IMR-90 (cell line): ENCODE measurements around the gene TMUB2. TPM values are rescaled to one million over a fixed set of nuclear protein-coding genes. Genes with fewer than 3 reads are reported as not detected.

Experiments used
- ATAC-seq: fragments of 200-7000 bp; cut with Tn5 transposase; 2 replicates; pipeline ENCODE4 v1.9.1; 2020; ENCODE audit warnings: low read depth, mild to moderate bottlenecking, moderate library complexity
- BruUV-seq: library from RNA; stranded (reverse); fragments of 400-500 nt; replicated peaks from 2 replicates; lab custom pipeline; 2021; lab: Mats Ljungman, UMichigan
- CTCF ChIA-PET: fragments of 300-600 bp; formaldehyde crosslinking; extraction: SDS; loops from one replicate; lab custom pipeline; 2021; ENCODE audit warnings: antibody characterized with exemption; lab: Yijun Ruan, JAX
- POLR2A ChIA-PET: fragments of 300-600 bp; sonication (Branson Sonifier 250); formaldehyde crosslinking; loops from one replicate; lab custom pipeline; 2022; ENCODE audit warnings: antibody characterized with exemption; ENCODE audit not compliant: unreplicated experiment; lab: Charles Lee
- DNase-seq: peaks from one replicate; pipeline ENCODE4 v3.0.0; 2013
- H2AFZ ChIP-seq: replicated peaks from 2 replicates; pipeline ENCODE3; 2013; ENCODE audit warnings: low read length, mild to moderate bottlenecking; ENCODE audit not compliant: poor library complexity
- H2AK5ac ChIP-seq: 2 replicates; pipeline ENCODE4 v1.6.1; 2013; ENCODE audit warnings: low read depth, low read length, inconsistent platforms
- H2AK9ac ChIP-seq: replicated peaks from 2 replicates; pipeline ENCODE3; 2013; ENCODE audit warnings: mild to moderate bottlenecking, low read depth, low read length, moderate library complexity; ENCODE audit not compliant: poor library complexity
- H2BK120ac ChIP-seq: 2 replicates; pipeline ENCODE4 v1.6.1; 2013; ENCODE audit warnings: low read depth, low read length, inconsistent platforms
- H2BK15ac ChIP-seq: 3 replicates; pipeline ENCODE4 v1.6.1; 2013; ENCODE audit warnings: low read depth, low read length, inconsistent platforms
- H2BK20ac ChIP-seq: 2 replicates; pipeline ENCODE4 v1.6.1; 2013; ENCODE audit warnings: low read depth, mild to moderate bottlenecking, inconsistent platforms, low read length, moderate library complexity
- H2BK5ac ChIP-seq: 2 replicates; pipeline ENCODE4 v1.6.1; 2013; ENCODE audit warnings: mild to moderate bottlenecking, low read depth, low read length, inconsistent platforms; ENCODE audit not compliant: poor library complexity, severe bottlenecking
- H3K14ac ChIP-seq: replicated peaks from 2 replicates; pipeline ENCODE4 v1.6.1; 2013; ENCODE audit warnings: low read depth, low read length, inconsistent platforms
- H3K18ac ChIP-seq: 2 replicates; pipeline ENCODE4 v1.6.1; 2013; ENCODE audit warnings: low read depth, low read length, control low read depth
- H3K23ac ChIP-seq: 2 replicates; pipeline ENCODE4 v1.6.1; 2013; ENCODE audit warnings: low read depth, low read length, inconsistent platforms
- H3K27ac ChIP-seq: 2 replicates; pipeline ENCODE4 v1.5.1; 2013; ENCODE audit warnings: mild to moderate bottlenecking, control low read depth, low read length; ENCODE audit not compliant: insufficient read depth
- H3K27me3 ChIP-seq: 2 replicates; pipeline ENCODE4 v1.6.1; 2013; ENCODE audit warnings: low read length; ENCODE audit not compliant: control insufficient read depth, insufficient read depth
- H3K36me3 ChIP-seq: 2 replicates; pipeline ENCODE4 v1.6.1; 2013; ENCODE audit warnings: low read length, mixed read lengths; ENCODE audit not compliant: control insufficient read depth, insufficient read depth
- H3K4ac ChIP-seq: 2 replicates; pipeline ENCODE4 v1.6.1; 2013; ENCODE audit warnings: low read depth, low read length, inconsistent platforms
- H3K4me1 ChIP-seq: 2 replicates; pipeline ENCODE4 v1.6.1; 2013; ENCODE audit warnings: low read length, mixed read lengths; ENCODE audit not compliant: control insufficient read depth, insufficient read depth
- H3K4me2 ChIP-seq: 2 replicates; pipeline ENCODE4 v1.6.1; 2013; ENCODE audit warnings: low read depth, mild to moderate bottlenecking, control low read depth, low read length, moderate library complexity
- H3K4me3 ChIP-seq: 2 replicates; pipeline ENCODE4 v1.5.1; 2013; ENCODE audit warnings: low read depth, mild to moderate bottlenecking, control low read depth, low read length, moderate library complexity; ENCODE audit not compliant: insufficient read depth
- H3K56ac ChIP-seq: 2 replicates; pipeline ENCODE4 v1.6.1; 2013; ENCODE audit warnings: low read length, inconsistent platforms; ENCODE audit not compliant: insufficient read depth; ENCODE audit errors: extremely low read depth
- H3K79me1 ChIP-seq, 2 experiments: 2 replicates each; pipeline ENCODE4 v1.6.1; 2013; ENCODE audit warnings: low read length in 2 of 2, inconsistent platforms in 1 of 2, low read depth in 1 of 2
- H3K9ac ChIP-seq: 2 replicates; pipeline ENCODE4 v1.6.1; 2013; ENCODE audit warnings: low read depth, low read length, control low read depth
- H3K9me1 ChIP-seq: 2 replicates; pipeline ENCODE4 v1.6.1; 2013; ENCODE audit warnings: low read length, inconsistent platforms; ENCODE audit not compliant: insufficient read depth
- H3K9me3 ChIP-seq: 2 replicates; pipeline ENCODE4 v1.6.1; 2013; ENCODE audit warnings: low read length; ENCODE audit not compliant: control insufficient read depth, insufficient read depth
- H4K20me1 ChIP-seq: 2 replicates; pipeline ENCODE4 v1.6.1; 2013; ENCODE audit warnings: low read length, inconsistent platforms; ENCODE audit not compliant: insufficient read depth
- H4K5ac ChIP-seq: 2 replicates; pipeline ENCODE4 v1.6.1; 2013; ENCODE audit warnings: mild to moderate bottlenecking, low read depth, low read length, control low read depth
- H4K8ac ChIP-seq, 2 experiments: 2 replicates each; pipeline ENCODE4 v1.6.1; 2013; ENCODE audit warnings: low read depth in 2 of 2, low read length in 2 of 2, control low read depth in 1 of 2, inconsistent platforms in 1 of 2
- H4K91ac ChIP-seq: 2 replicates; pipeline ENCODE4 v1.6.1; 2013; ENCODE audit warnings: low read depth, low read length, inconsistent platforms; ENCODE audit not compliant: insufficient read depth
- FOS ChIP-seq: fragments of 150-350 bp; IDR thresholded peaks from 2 replicates; pipeline ENCODE4 v1.6.1; 2016; ENCODE audit warnings: low read depth, low read length
- MAFK ChIP-seq: IDR thresholded peaks from 2 replicates; pipeline ENCODE4 v1.6.1; 2012; ENCODE audit warnings: low read depth, low read length, improper control_type of control experiment
- MAZ ChIP-seq: IDR thresholded peaks from 2 replicates; pipeline ENCODE4 v1.6.1; 2012; ENCODE audit warnings: low read depth, mild to moderate bottlenecking, low read length, improper control_type of control experiment, moderate library complexity, borderline replicate concordance
- MXI1 ChIP-seq: IDR thresholded peaks from 2 replicates; pipeline ENCODE4 v1.6.1; 2012; ENCODE audit warnings: low read depth, mild to moderate bottlenecking, low read length, moderate library complexity, borderline replicate concordance
- SMC3 ChIP-seq: fragments of 150-350 bp; IDR thresholded peaks from 2 replicates; pipeline ENCODE4 v1.6.1; 2016; ENCODE audit warnings: low read depth, mild to moderate bottlenecking, antibody characterized with exemption, low read length, moderate library complexity
- WGBS, 2 experiments: methylation state at CpG; one replicate each; pipeline versions ENCODE4 v1.1.5 to v1.1.7; 2013; ENCODE audit warnings: missing lambda C conversion rate in 2 of 2; ENCODE audit not compliant: insufficient read length in 1 of 2; ENCODE audit errors: extremely low coverage in 2 of 2; 5-methylcytosine and 5-hydroxymethylcytosine counted together
- dilution Hi-C: fragments of 300-500 bp; cut with HindIII; formaldehyde crosslinking; loops from one replicate; pipeline ENCODE4 v1.14.3; 2018; ENCODE audit warnings: low sequenced_read_pairs; ENCODE audit not compliant: unreplicated experiment
- in situ Hi-C: fragments of 300-500 bp; cut with MboI; formaldehyde crosslinking; loops from 3 replicates; pipeline ENCODE4 v1.14.3; 2019; ENCODE audit warnings: low sequenced_read_pairs, inconsistent platforms, mixed read lengths
- intact Hi-C: fragments of 100-400 bp; cut with micrococcal nuclease; formaldehyde crosslinking; loops from 2 replicates; pipeline ENCODE4 v1.10.0; 2022
- polyA plus RNA-seq, 3 experiments: library from polyadenylated mRNA; depleted of rRNA; stranded (reverse); fragments of >200 nt; gene quantifications; 2 replicates each; pipeline ENCODE4 v1.2.3, GENCODE V29; 2012; ENCODE audit warnings: low replicate concordance in 1 of 3
- total RNA-seq: library from RNA; depleted of rRNA; stranded (reverse); fragments of >200 nt; gene quantifications from 2 replicates; pipeline ENCODE4 v1.2.3, GENCODE V29; 2012
- TF ChIP-seq, protein P1 (sequence below): fragments of 150-350 bp; IDR thresholded peaks from 2 replicates; pipeline ENCODE4 v1.6.1; 2016; ENCODE audit warnings: low read depth, mild to moderate bottlenecking, low read length, moderate library complexity, borderline replicate concordance

The TMUB2 gene
- total and polyA plus RNA-seq, 2 of the 4 experiments (the other 2 are of a cell fraction): 16.5 to 42.5 TPM

DNA sequence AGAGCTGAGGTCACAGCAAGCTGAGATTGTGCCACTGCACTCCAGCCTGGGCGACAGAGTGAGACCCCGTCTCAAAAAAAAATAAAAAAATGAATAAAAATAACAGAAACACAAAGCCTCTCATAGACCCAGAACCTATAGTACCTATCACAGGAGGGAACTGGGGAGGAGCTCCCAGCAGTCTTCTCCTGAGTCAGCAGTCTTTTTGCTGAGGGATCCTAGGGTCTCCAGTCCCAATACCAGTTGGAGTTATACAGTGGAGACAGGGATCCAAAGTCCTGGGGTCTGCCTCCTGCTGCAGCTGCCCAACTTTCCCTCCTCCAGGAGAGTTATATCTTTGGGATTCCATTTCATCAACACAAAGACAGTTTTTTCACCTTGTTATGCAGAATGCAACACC is 3.7 kb upstream of the TMUB2 start:
- no TSS peak for BruUV-seq
- Histone ChIP-seq H3K4ac (no peak overlapping the region), H3K9me1 (0 out of 2 replicates have a peak, but pooled peaks cover 4% of the 10 kb centered on the region), H2BK120ac (no peak overlapping the region), H3K79me1 (peaks cover 23 to 63% of the 10 kb centered on the region in 2 experiments), H3K27me3 (no peaks in the 10 kb centered on the region), H2BK20ac (no peak overlapping the region), H3K4me2 (no peak overlapping the region), H3K36me3 (peaks cover 16% of the 10 kb centered on the region), H3K14ac (no peak overlapping the region), H2AK9ac (no peak overlapping the region), H3K4me3 (no peak overlapping the region), H2BK5ac (no peak overlapping the region), H3K4me1 (no peaks in the 10 kb centered on the region; the same call in 1 of the 2 replicates), H3K56ac (no peak overlapping the region), H2AK5ac (no peak overlapping the region), H3K27ac (no peak overlapping the region), H3K9me3 (no peaks in the 10 kb centered on the region), H2AFZ (no peak overlapping the region), H3K9ac (no peak overlapping the region), H4K91ac (no peak overlapping the region), H4K8ac (no peak overlapping the region), H4K20me1 (peaks cover 10% of the 10 kb centered on the region), H3K18ac (no peak overlapping the region), H4K5ac (no peak overlapping the region), H2BK15ac (no peak overlapping the region), H3K23ac (no peak overlapping the region)
- CTCF ChIA-PET: interaction anchor here (1.1 kb wide), 1 partner anchor 27 kb away, joined by 4 read pairs; no protein-coding TSS in a partner anchor
- ATAC-seq: no peak
- no peak for DNase-seq
- TF ChIP-seq MAFK (peak; percentile 58), FOS (no peak), MXI1 (no peak), SMC3 (no peak), MAZ (no peak)
- TF ChIP-seq, protein P1, sequence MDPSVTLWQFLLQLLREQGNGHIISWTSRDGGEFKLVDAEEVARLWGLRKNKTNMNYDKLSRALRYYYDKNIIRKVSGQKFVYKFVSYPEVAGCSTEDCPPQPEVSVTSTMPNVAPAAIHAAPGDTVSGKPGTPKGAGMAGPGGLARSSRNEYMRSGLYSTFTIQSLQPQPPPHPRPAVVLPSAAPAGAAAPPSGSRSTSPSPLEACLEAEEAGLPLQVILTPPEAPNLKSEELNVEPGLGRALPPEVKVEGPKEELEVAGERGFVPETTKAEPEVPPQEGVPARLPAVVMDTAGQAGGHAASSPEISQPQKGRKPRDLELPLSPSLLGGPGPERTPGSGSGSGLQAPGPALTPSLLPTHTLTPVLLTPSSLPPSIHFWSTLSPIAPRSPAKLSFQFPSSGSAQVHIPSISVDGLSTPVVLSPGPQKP: no peak
- dilution Hi-C loops (no loop called here), in situ Hi-C loops (no loop called here), intact Hi-C loops (no loop called here)
- WGBS, 2 experiments: no CpG with 5 or more reads among the region's 2 CpGs
- POLR2A ChIA-PET: no interaction called here
